Ishikawa (cell line): ENCODE results near the gene MYO1A.

Experiments
- CEBPB ChIP-seq: IDR thresholded peaks from 2 replicates; pipeline ENCODE4 v1.6.1; 2012
- CREB1 ChIP-seq: IDR thresholded peaks from 2 replicates; pipeline ENCODE4 v1.6.1; 2012; ENCODE audit warnings: low read depth
- EGR1 ChIP-seq: IDR thresholded peaks from 2 replicates; pipeline ENCODE4 v1.6.1; 2012
- EP300 ChIP-seq: IDR thresholded peaks from 2 replicates; pipeline ENCODE4 v1.6.1; 2012; ENCODE audit warnings: borderline replicate concordance
- FOXM1 ChIP-seq: IDR thresholded peaks from 2 replicates; pipeline ENCODE4 v1.6.1; 2012; ENCODE audit warnings: low read depth, borderline replicate concordance
- MAX ChIP-seq: IDR thresholded peaks from 2 replicates; pipeline ENCODE4 v1.6.1; 2012
- NFIC ChIP-seq: IDR thresholded peaks from 2 replicates; pipeline ENCODE4 v1.6.1; 2012
- RAD21 ChIP-seq: IDR thresholded peaks from 2 replicates; pipeline ENCODE4 v1.6.1; 2012; ENCODE audit warnings: low read depth
- REST ChIP-seq: IDR thresholded peaks from 2 replicates; pipeline ENCODE4 v1.6.1; 2012; ENCODE audit warnings: low read depth, mild to moderate bottlenecking
- TAF1 ChIP-seq: IDR thresholded peaks from 2 replicates; pipeline ENCODE4 v1.6.1; 2012; ENCODE audit warnings: low read depth, mild to moderate bottlenecking
- TCF12 ChIP-seq: IDR thresholded peaks from 2 replicates; pipeline ENCODE4 v1.6.1; 2012; ENCODE audit warnings: low read depth
- TEAD4 ChIP-seq: IDR thresholded peaks from 2 replicates; pipeline ENCODE4 v1.6.1; 2012
- USF1 ChIP-seq: IDR thresholded peaks from 2 replicates; pipeline ENCODE4 v1.6.1; 2012
- YY1 ChIP-seq: IDR thresholded peaks from 2 replicates; pipeline ENCODE4 v1.6.1; 2012; ENCODE audit warnings: low read depth
- ZBTB7A ChIP-seq: IDR thresholded peaks from 2 replicates; pipeline ENCODE4 v1.6.1; 2012; ENCODE audit warnings: low read depth

MYO1A gene

GRCh38 chr12:57049890-57050289 is at the start of gene MYO1A:
Gene MYO1A, minus strand, starts transcription at chr12:57050129. Its CDS starts 1,806 bp downstream, at chr12:57048323.
- peak; percentile 94 for TF ChIP-seq REST
- TF ChIP-seq TEAD4: no peak

- no peak for TF ChIP-seq RAD21
- TF ChIP-seq TAF1: no peak
- TF ChIP-seq TCF12: no peak
- no peak for TF ChIP-seq CREB1
- TF ChIP-seq FOXM1: no peak
- TF ChIP-seq ZBTB7A: no peak
Measured at GRCh38 chr12:57099047-57099714, 49.3 kb upstream of the MYO1A start.

- TF ChIP-seq MAX: no peak
- no peak for TF ChIP-seq CEBPB
- TF ChIP-seq TEAD4: no peak
- no peak for TF ChIP-seq ZBTB7A
- TF ChIP-seq USF1: no peak
- no peak for TF ChIP-seq TCF12
Measured at GRCh38 chr12:57098546-57098945, 48.6 kb upstream of the MYO1A start.

- TF ChIP-seq FOXM1 (no peak), TCF12 (no peak), YY1 (no peak), TEAD4 (no peak), EP300 (no peak), TAF1 (no peak), ZBTB7A (no peak), RAD21 (no peak), CEBPB (no peak), MAX (no peak), REST (no peak), EGR1 (no peak)
Measured at GRCh38 chr12:57097554-57097835, 47.6 kb upstream of the MYO1A start.

GRCh38 chr12:57096748-57097553 is 47.0 kb upstream of the MYO1A start:
- TF ChIP-seq FOXM1 (no peak), CREB1 (no peak), TAF1 (no peak), EP300 (no peak), YY1 (no peak), ZBTB7A (no peak), TCF12 (no peak), NFIC (no peak), USF1 (no peak), CEBPB (no peak), RAD21 (no peak), EGR1 (no peak), REST (no peak), TEAD4 (no peak), MAX (no peak)
